MCF 10A (cell line): Measurements from ENCODE around the gene DDX23. TPM values are rescaled to one million over a fixed set of nuclear protein-coding genes. Genes with fewer than 3 reads are reported as not detected.

Experiments used
- BruUV-seq: library from RNA; stranded (reverse); fragments of 400-500 nt; replicated peaks from 2 replicates; lab custom pipeline; 2021; lab: Mats Ljungman, UMichigan
- CTCF ChIA-PET: fragments of 300-600 bp; sonication (Branson Sonifier 250); formaldehyde crosslinking; extraction: SDS; loops from one replicate; lab custom pipeline; 2021; ENCODE audit warnings: antibody characterized with exemption, inconsistent platforms; lab: Yijun Ruan, JAX
- POLR2A ChIA-PET: fragments of 300-600, 350-650 bp; sonication (Branson Sonifier 250); formaldehyde crosslinking; extraction: SDS; loops from one replicate; lab custom pipeline; 2020; ENCODE audit warnings: antibody characterized with exemption, inconsistent platforms; lab: Yijun Ruan, JAX
- DNase-seq: peaks from one replicate; pipeline ENCODE4 v3.0.0-alpha.2; 2018; ENCODE audit not compliant: unreplicated experiment
- H3K27ac Mint-ChIP-seq: one replicate; pipeline ENCODE4 v1.8.0; 2022; ENCODE audit warnings: mild to moderate bottlenecking, low read depth, mixed read lengths; ENCODE audit not compliant: unreplicated experiment
- H3K27me3 Mint-ChIP-seq: one replicate; pipeline ENCODE4 v1.8.0; 2022; ENCODE audit warnings: mixed read lengths; ENCODE audit not compliant: insufficient read depth, unreplicated experiment
- H3K36me3 Mint-ChIP-seq: one replicate; pipeline ENCODE4 v1.8.0; 2022; ENCODE audit warnings: mild to moderate bottlenecking, moderate library complexity, mixed read lengths; ENCODE audit not compliant: insufficient read depth, unreplicated experiment
- H3K4me1 Mint-ChIP-seq: one replicate; pipeline ENCODE4 v1.8.0; 2022; ENCODE audit warnings: mixed read lengths; ENCODE audit not compliant: insufficient read depth, unreplicated experiment
- H3K4me3 Mint-ChIP-seq: one replicate; pipeline ENCODE4 v1.8.0; 2022; ENCODE audit warnings: mild to moderate bottlenecking, moderate library complexity, mixed read lengths; ENCODE audit not compliant: unreplicated experiment
- H3K9me3 Mint-ChIP-seq: one replicate; pipeline ENCODE4 v1.8.0; 2022; ENCODE audit warnings: mixed read lengths; ENCODE audit not compliant: unreplicated experiment
- CTCF ChIP-seq: fragments of 200-600 bp; IDR thresholded peaks from one replicate; pipeline ENCODE4 v1.8.0; 2022; ENCODE audit warnings: antibody characterized with exemption, mild to moderate bottlenecking; ENCODE audit not compliant: unreplicated experiment
- intact Hi-C: fragments of 100-400 bp; cut with micrococcal nuclease; formaldehyde crosslinking; loops from 2 replicates; pipeline ENCODE4 v1.14.1; 2022
- total RNA-seq: library from RNA; stranded (reverse); gene quantifications from 2 replicates; pipeline ENCODE4 v1.2.3, GENCODE V29; 2022

The DDX23 gene
- total RNA-seq, 1 experiment from 2014 or later: 88.4 TPM

DNA sequence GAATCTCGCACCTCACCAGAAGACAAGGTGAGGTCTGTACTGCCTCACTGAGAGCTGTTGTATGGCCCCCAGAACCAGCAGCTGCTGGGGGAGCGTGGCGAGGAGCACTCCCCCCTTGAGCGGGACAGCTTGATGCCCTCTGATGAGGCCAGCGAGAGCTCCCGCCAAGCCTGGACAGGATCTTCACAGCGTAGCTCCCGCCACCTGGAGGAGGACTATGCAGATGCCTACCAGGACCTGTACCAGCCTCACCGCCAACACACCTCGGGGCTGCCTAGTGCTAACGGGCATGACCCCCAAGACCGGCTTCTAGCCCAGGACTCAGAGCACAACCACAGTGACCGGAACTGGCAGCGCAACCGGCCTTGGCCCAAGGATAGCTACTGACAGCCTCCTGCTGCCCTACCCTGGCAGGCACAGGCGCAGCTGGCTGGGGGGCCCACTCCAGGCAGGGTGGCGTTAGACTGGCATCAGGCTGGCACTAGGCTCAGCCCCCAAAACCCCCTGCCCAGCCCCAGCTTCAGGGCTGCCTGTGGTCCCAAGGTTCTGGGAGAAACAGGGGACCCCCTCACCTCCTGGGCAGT is 24.4 kb downstream of the DDX23 start:
- TF ChIP-seq CTCF: no peak
- no peaks in the 10 kb centered on the region for H3K27me3 Mint-ChIP-seq
- H3K27ac Mint-ChIP-seq: no peak overlapping the region
- POLR2A ChIA-PET: interaction anchor here (4.3 kb wide), 1 partner anchor 12 kb away, joined by 32 read pairs; the partner anchor contains the start of gene CACNB3
- peaks cover 39% of the 10 kb centered on the region for H3K36me3 Mint-ChIP-seq
- H3K9me3 Mint-ChIP-seq: no peaks in the 10 kb centered on the region
- no TSS peak for BruUV-seq
- peaks cover 10% of the 10 kb centered on the region for H3K4me1 Mint-ChIP-seq
- no peak for DNase-seq
- no peak overlapping the region for H3K4me3 Mint-ChIP-seq
- CTCF ChIA-PET: interaction anchor here (0.6 to 6.7 kb wide), 6 partner anchors 8 to 239 kb away, joined by 3 to 46 read pairs (median 5); no protein-coding TSS in a partner anchor
- intact Hi-C loops: no loop called here

GRCh38 chr12:48827026-48827425 is 24.9 kb downstream of the DDX23 start:
- Mint-ChIP-seq H3K27me3 (no peaks in the 10 kb centered on the region), H3K36me3 (peaks cover 33% of the 10 kb centered on the region), H3K4me1 (peaks cover 10% of the 10 kb centered on the region), H3K9me3 (no peaks in the 10 kb centered on the region), H3K4me3 (no peak overlapping the region), H3K27ac (no peak overlapping the region)
- no peak for TF ChIP-seq CTCF
- ChIA-PET CTCF (interaction anchor here (0.6 to 6.7 kb wide), 7 partner anchors 8 to 240 kb away, joined by 3 to 46 read pairs (median 4); no protein-coding TSS in a partner anchor), POLR2A (interaction anchor here (0.6 to 4.3 kb wide), 5 partner anchors 11 to 111 kb away, joined by 3 to 32 read pairs (median 3); partner anchors contain the start of gene CACNB3)
- no TSS peak for BruUV-seq
- no peak for DNase-seq
- intact Hi-C loops: no loop called here

- Mint-ChIP-seq H3K27me3 (no peaks in the 10 kb centered on the region), H3K36me3 (peaks cover 27% of the 10 kb centered on the region), H3K27ac (no peak overlapping the region), H3K4me3 (no peak overlapping the region), H3K4me1 (peaks cover 10% of the 10 kb centered on the region), H3K9me3 (no peaks in the 10 kb centered on the region)
- peak; percentile 46 for DNase-seq
- no peak for TF ChIP-seq CTCF
- ChIA-PET CTCF (interaction anchor here (1.0 to 6.7 kb wide), 4 partner anchors 11 to 61 kb away, joined by 3 to 46 read pairs (median 5); no protein-coding TSS in a partner anchor), POLR2A (interaction anchor here (0.6 to 4.3 kb wide), 5 partner anchors 10 to 111 kb away, joined by 3 to 32 read pairs (median 3); partner anchors contain the start of gene CACNB3)
- intact Hi-C loops: no loop called here
- BruUV-seq: no TSS peak
Observed at GRCh38 chr12:48826209-48826855, 25.6 kb downstream of the DDX23 start.

GRCh38 chr12:48824905-48825304 is 27.1 kb downstream of the DDX23 start:
- H3K27ac Mint-ChIP-seq: peak overlapping the region; percentile 44
- DNase-seq: no peak
- H3K4me1 Mint-ChIP-seq: peaks cover 10% of the 10 kb centered on the region
- no peak overlapping the region for H3K4me3 Mint-ChIP-seq
- TF ChIP-seq CTCF: no peak
- intact Hi-C loops: no loop called here
- no peaks in the 10 kb centered on the region for H3K27me3 Mint-ChIP-seq
- no peaks in the 10 kb centered on the region for H3K9me3 Mint-ChIP-seq
- CTCF ChIA-PET: interaction anchor here (0.8 to 6.7 kb wide), 2 partner anchors 10 to 27 kb away, joined by 3 to 46 read pairs; partner anchors contain the start of gene DDX23
- peaks cover 19% of the 10 kb centered on the region for H3K36me3 Mint-ChIP-seq
- POLR2A ChIA-PET: interaction anchor here (1.6 kb wide), 1 partner anchor 11 kb away, joined by 7 read pairs; no protein-coding TSS in a partner anchor
- BruUV-seq: no TSS peak
